Suprapubic skin (tissue), 4 donors: ENCODE results near the gene GZMH.

Experiments
- EP300 ChIP-seq: sonication (generic); formaldehyde crosslinking; IDR thresholded peaks from one replicate; pipeline ENCODE4 v1.6.1; 2017; ENCODE audit warnings: antibody characterized with exemption
- POLR2A ChIP-seq, 2 donors: fragments of 450-650 bp; IDR thresholded peaks; one replicate each; pipeline ENCODE4 v1.6.1; 2017; ENCODE audit warnings: antibody characterized with exemption in 2 of 2, mild to moderate bottlenecking in 2 of 2, moderate library complexity in 2 of 2
- POLR2AphosphoS5 ChIP-seq, 3 donors: sonication (generic); formaldehyde crosslinking; IDR thresholded peaks; one replicate each; pipeline ENCODE4 v1.6.1; 2017; ENCODE audit warnings: antibody characterized with exemption in 3 of 3
- TF ChIP-seq, protein P1 (sequence below), 2 donors: fragments of 200-600 bp in 1 of 2; fragments of 450-650 bp in 1 of 2; sonication (generic) in 1 of 2; IDR thresholded peaks; one replicate each; pipeline ENCODE4 v1.5.1; 2016 to 2019; ENCODE audit warnings: antibody characterized with exemption in 2 of 2, mild to moderate bottlenecking in 1 of 2, moderate library complexity in 1 of 2

GRCh38 chr14:24629521-24629920 is 20.0 kb upstream of the GZMH start:
- TF ChIP-seq POLR2A (IDR thresholded peaks at IDR 0.05) (no peak), POLR2AphosphoS5 (IDR thresholded peaks at IDR 0.05) (no peak), EP300 (no peak)
- TF ChIP-seq, protein P1, sequence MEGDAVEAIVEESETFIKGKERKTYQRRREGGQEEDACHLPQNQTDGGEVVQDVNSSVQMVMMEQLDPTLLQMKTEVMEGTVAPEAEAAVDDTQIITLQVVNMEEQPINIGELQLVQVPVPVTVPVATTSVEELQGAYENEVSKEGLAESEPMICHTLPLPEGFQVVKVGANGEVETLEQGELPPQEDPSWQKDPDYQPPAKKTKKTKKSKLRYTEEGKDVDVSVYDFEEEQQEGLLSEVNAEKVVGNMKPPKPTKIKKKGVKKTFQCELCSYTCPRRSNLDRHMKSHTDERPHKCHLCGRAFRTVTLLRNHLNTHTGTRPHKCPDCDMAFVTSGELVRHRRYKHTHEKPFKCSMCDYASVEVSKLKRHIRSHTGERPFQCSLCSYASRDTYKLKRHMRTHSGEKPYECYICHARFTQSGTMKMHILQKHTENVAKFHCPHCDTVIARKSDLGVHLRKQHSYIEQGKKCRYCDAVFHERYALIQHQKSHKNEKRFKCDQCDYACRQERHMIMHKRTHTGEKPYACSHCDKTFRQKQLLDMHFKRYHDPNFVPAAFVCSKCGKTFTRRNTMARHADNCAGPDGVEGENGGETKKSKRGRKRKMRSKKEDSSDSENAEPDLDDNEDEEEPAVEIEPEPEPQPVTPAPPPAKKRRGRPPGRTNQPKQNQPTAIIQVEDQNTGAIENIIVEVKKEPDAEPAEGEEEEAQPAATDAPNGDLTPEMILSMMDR (IDR thresholded peaks at IDR 0.05): no peak
